Activated naive CD8-positive, alpha-beta T cell treated with anti-CD3 and anti-CD28 coated beads, Interleukin-2, amount 10 ng/mL, durations not matched to agents 7 days and 5 days (primary cell): ENCODE data around the gene FHIT. TPM values are rescaled to one million over a fixed set of nuclear protein-coding genes. Genes with fewer than 3 reads are reported as not detected.

Experiments
- ATAC-seq: fragments of 150-1000 bp; cut with Tn5 transposase; one replicate; pipeline ENCODE4 v1.10.0; 2021; ENCODE audit warnings: low read depth, moderate library complexity
- POLR2A ChIA-PET: fragments of 350-600 bp; sonication (Branson Sonifier 250); formaldehyde crosslinking; loops from one replicate; lab custom pipeline; 2021; ENCODE audit warnings: antibody characterized with exemption; lab: Charles Lee
- DNase-seq: peaks from one replicate; pipeline ENCODE4 v3.0.0; 2021
- H3K27ac Mint-ChIP-seq: one replicate; pipeline ENCODE4 v1.8.0; 2022; ENCODE audit warnings: mild to moderate bottlenecking, mixed read lengths
- H3K27me3 Mint-ChIP-seq: one replicate; pipeline ENCODE4 v1.8.0; 2022; ENCODE audit warnings: mild to moderate bottlenecking, moderate library complexity, mixed read lengths
- H3K36me3 Mint-ChIP-seq: one replicate; pipeline ENCODE4 v1.8.0; 2021; ENCODE audit warnings: mild to moderate bottlenecking, mixed read lengths
- H3K4me1 Mint-ChIP-seq: one replicate; pipeline ENCODE4 v1.8.0; 2021; ENCODE audit warnings: mixed read lengths
- H3K4me3 Mint-ChIP-seq: one replicate; pipeline ENCODE4 v1.8.0; 2022; ENCODE audit warnings: mild to moderate bottlenecking, moderate library complexity, mixed read lengths
- H3K9me3 Mint-ChIP-seq: one replicate; pipeline ENCODE4 v1.8.0; 2021; ENCODE audit warnings: mixed read lengths
- total RNA-seq, 2 experiments: library from RNA; stranded (reverse); gene quantifications; one replicate each; pipeline ENCODE4 v1.2.3, GENCODE V29; 2021

Gene FHIT
- total RNA-seq, 2 experiments from 2014 or later, result 3.7 to 5.8 TPM

DNA sequence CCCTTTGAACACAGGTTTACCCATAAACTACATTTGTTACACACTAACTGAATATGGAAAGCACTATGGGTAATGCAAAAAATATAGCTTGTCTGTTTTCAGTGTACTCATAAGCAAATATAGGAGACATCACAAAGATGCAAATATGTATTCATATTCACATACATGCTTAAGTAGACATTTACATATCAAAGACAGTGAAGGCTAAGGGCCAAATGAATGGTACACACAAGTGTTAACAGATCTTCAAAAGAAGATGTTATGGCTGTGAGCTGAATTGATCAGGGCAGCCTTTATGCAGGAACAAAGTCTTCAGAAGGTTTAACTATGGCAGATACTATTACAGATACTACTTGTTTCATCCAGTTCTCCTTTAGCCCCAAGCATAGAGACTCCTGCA lies 384.1 kb downstream of the FHIT start:
- POLR2A ChIA-PET, result no interaction called here
- Mint-ChIP-seq H3K9me3 (peaks cover 8% of the 10 kb centered on the region), H3K27me3 (no peaks in the 10 kb centered on the region)

DNA sequence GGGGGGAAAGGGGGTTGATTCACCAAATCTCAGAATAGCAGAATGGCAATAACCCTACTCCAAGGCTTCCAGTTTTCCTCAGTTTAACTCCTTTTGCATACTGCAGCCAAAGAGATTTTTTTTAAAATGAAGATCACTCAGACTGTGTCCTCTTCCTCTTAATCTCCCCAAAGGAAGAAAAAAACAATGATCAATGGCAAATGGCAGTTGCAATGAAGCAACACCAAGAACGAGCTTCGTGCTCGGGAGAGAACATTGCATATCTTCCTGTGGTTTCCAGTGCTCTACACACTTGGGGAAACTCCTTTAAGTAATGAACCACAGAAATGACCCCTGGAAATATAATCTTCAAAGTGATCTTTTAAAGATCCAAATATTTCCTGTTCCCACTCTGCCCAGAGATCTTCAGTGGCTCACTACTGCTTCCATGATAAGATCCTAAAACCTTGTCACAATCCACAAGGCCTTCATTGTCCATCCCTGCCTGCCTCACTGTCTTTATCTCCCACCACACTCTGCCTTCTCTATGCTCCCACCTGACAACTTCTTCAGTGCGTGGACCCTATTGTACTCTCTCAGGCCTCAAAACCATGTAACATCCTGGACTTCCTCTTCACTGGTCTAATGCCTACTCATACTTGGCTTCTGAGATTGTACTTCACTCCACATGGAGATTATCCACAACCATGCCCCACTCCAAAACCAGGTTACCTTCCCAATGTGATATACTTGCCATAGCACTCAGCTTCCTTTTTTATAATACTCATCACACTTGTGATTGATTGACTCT lies 394.8 kb downstream of the FHIT start:
- no peaks in the 10 kb centered on the region for H3K4me1 Mint-ChIP-seq
- no peak overlapping the region for H3K4me3 Mint-ChIP-seq
- POLR2A ChIA-PET, result no interaction called here
- ATAC-seq (no peak), DNase-seq (no peak)
- no peak overlapping the region for H3K27ac Mint-ChIP-seq
- no peaks in the 10 kb centered on the region for H3K36me3 Mint-ChIP-seq
- peaks cover 8% of the 10 kb centered on the region for H3K9me3 Mint-ChIP-seq
- H3K27me3 Mint-ChIP-seq, result no peaks in the 10 kb centered on the region

More for the DNA sequence above, 384.1 kb downstream of the FHIT start:
- H3K4me1 Mint-ChIP-seq, result no peaks in the 10 kb centered on the region
- H3K4me3 Mint-ChIP-seq, result no peak overlapping the region
- no peak overlapping the region for H3K27ac Mint-ChIP-seq
- no peaks in the 10 kb centered on the region for H3K36me3 Mint-ChIP-seq
- DNase-seq (no peak), ATAC-seq (no peak)

DNA sequence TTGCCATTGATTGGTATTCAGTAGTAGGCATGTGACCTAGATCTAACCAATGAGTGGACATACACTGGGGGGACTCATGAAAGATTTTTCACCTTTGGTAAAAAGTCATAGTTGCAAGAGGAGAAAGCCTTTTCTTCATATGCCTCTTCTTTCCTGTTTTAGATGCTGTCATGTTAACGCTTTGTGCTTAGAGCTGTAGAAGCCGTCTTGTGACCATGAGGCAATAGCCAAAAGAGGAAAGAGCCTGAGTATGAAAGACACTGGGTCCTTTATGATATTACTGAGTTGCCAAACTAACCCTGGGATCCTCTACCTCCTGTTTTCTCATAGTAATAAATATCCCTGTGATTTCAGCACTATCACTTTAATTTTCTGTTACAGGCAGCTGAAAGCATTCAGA lies 396.0 kb downstream of the FHIT start:
- Mint-ChIP-seq H3K9me3 (peaks cover 6% of the 10 kb centered on the region), H3K4me3 (no peak overlapping the region), H3K36me3 (no peaks in the 10 kb centered on the region), H3K27ac (no peak overlapping the region), H3K27me3 (no peaks in the 10 kb centered on the region), H3K4me1 (no peaks in the 10 kb centered on the region)
- no peak for DNase-seq
- POLR2A ChIA-PET, result no interaction called here
- ATAC-seq, result no peak

DNA sequence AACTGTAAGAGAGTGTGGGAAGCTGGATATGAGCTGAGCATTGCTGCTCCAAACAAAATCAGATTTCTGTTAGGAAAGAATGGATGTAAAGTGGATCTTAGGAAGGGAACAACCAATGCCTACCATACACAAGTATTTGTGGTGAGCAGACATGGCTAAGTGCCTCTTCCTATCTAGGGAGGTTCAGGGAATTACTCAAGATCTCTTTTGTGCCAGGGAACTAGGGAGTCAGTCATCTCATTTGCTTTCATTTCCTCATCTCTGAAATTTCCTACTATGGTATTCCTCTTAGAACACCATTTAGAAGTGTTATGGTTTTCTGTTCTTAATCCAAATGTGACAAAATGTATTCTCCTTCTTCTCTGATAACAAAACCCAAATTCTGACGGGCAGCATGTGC lies 396.5 kb downstream of the FHIT start:
- Mint-ChIP-seq H3K27ac (no peak overlapping the region), H3K27me3 (no peaks in the 10 kb centered on the region), H3K4me1 (no peaks in the 10 kb centered on the region), H3K36me3 (no peaks in the 10 kb centered on the region), H3K9me3 (peaks cover 6% of the 10 kb centered on the region), H3K4me3 (no peak overlapping the region)
- DNase-seq (no peak), ATAC-seq (no peak)
- POLR2A ChIA-PET, result no interaction called here

DNA sequence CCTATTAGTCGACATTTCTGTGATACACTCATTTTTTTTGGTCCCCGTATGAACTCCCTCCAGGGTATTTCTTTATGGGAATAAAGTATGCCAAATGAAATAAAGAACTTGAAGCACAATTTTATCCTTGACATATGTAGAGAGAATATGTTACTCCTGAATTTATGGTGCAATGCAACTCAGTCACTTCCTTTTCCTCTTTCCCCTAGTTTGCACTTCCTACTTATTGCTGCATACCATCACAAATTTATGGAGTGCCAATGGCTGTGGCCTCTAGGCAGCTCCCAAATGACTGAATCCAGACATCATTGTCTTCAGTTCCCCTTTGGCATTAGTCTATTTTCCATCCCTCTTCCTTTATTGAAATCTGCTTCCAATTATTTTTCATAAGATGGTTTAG lies 403.5 kb downstream of the FHIT start:
- DNase-seq (no peak), ATAC-seq (no peak)
- Mint-ChIP-seq H3K4me1 (no peaks in the 10 kb centered on the region), H3K27ac (no peak overlapping the region), H3K9me3 (no peaks in the 10 kb centered on the region), H3K4me3 (no peak overlapping the region), H3K36me3 (no peaks in the 10 kb centered on the region), H3K27me3 (no peaks in the 10 kb centered on the region)
- POLR2A ChIA-PET, result no interaction called here

DNA sequence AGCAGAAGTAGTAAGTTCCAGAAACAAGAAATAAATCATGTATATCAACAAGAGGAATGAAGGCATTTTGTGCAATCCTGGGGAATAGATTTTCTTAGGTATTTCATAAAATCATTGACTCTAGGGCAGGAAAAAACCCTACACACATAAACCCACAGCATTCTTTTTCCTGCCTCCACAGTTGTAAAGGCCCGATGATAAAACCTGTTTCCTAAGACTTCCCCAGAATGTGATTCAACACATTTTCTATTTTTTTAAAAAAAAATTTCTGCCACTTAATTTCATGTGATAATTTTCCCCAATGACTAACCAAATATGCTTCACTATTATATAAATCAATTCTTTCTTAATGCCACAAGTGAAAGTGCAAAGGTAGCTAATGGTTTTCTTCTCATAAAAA lies 407.0 kb downstream of the FHIT start:
- no peaks in the 10 kb centered on the region for H3K9me3 Mint-ChIP-seq
- POLR2A ChIA-PET, result no interaction called here
- H3K4me3 Mint-ChIP-seq, result no peak overlapping the region

DNA sequence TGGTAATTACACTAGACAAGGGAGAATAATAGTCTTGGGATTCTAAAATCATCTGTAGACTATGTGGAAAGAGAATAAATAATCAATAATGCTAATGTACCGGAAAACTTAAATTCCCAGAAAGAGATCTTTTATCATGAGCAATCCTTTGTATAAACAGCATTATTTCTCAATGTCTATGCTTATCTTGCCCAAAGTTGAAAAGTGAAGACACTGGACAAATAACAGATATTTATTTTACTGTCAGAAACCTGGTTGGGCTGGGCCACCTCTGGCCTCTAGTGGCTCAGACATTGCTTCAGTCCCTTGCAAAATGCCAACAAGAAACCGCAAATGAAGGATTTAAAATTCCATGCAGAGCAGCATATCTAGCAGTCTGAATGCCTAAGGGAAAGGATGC lies 409.9 kb downstream of the FHIT start:
- no peaks in the 10 kb centered on the region for H3K9me3 Mint-ChIP-seq
- H3K27ac Mint-ChIP-seq, result no peak overlapping the region
- no peak for ATAC-seq
- POLR2A ChIA-PET, result no interaction called here
- no peak overlapping the region for H3K4me3 Mint-ChIP-seq
- no peaks in the 10 kb centered on the region for H3K36me3 Mint-ChIP-seq
- no peaks in the 10 kb centered on the region for H3K4me1 Mint-ChIP-seq
- no peaks in the 10 kb centered on the region for H3K27me3 Mint-ChIP-seq
- no peak for DNase-seq

More for the DNA sequence above, 407.0 kb downstream of the FHIT start:
- no peak for DNase-seq
- H3K27ac Mint-ChIP-seq, result no peak overlapping the region
- ATAC-seq, result no peak
- no peaks in the 10 kb centered on the region for H3K4me1 Mint-ChIP-seq
- H3K36me3 Mint-ChIP-seq, result no peaks in the 10 kb centered on the region
- H3K27me3 Mint-ChIP-seq, result no peaks in the 10 kb centered on the region

DNA sequence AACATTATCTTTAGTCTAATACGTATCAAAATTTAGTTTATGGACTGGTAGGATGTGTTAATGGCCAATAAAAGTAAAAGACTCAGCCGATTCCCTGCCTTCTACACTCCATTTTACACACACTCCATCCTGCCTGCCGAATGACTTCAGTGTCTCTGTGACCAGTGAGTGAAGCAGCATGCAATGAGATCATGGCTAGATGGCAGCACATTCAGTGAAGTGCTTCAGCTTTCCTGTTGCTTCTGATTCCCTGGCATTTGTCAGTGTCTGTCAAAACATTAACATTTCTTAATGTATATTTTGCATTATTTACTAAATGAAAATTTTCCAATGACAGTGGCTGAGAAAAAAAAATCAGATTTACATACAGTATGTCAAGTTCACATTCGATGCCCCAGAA lies 412.0 kb downstream of the FHIT start:
- Mint-ChIP-seq H3K36me3 (no peaks in the 10 kb centered on the region), H3K27me3 (no peaks in the 10 kb centered on the region), H3K4me3 (no peak overlapping the region), H3K9me3 (no peaks in the 10 kb centered on the region), H3K27ac (no peak overlapping the region), H3K4me1 (no peaks in the 10 kb centered on the region)
- POLR2A ChIA-PET, result no interaction called here
- ATAC-seq, result no peak
- no peak for DNase-seq

DNA sequence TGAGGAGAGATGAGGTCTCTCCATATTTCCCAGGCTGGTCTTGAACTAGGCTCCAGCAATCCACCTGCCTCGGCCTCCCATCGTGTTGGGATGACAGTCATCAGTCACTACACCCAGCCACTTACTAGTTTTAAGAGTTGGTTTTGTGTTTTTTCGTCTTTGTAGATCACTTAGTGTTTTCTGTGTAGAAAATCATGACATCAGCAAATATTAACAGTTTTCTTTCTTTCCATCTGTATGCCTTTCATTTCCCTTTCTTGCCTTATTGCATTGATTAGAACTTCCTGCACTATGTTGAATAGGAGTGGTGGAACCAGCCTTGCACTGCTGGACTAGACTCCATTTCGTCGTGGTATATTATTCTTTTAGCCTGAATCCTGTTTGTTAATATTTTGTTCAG lies 415.5 kb downstream of the FHIT start:
- H3K9me3 Mint-ChIP-seq, result no peaks in the 10 kb centered on the region

DNA sequence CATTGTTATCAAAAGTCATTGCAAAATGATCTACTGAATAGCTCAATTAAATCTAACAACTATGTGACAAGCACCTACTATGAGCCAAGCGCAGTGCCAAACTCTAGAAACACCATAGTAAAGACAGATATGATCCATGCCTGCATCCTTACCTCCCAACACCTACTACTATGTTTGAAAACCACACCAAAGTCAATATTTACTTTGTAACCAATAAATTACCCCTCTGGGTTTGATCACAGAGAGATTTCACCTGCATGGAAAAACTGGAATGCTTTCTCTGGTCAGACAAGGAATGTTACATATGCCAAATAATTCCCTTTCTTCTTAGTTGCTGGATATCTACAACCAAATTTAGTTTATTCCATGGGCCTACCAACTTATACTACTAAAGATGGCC lies 422.2 kb downstream of the FHIT start:
- Mint-ChIP-seq H3K9me3 (peaks cover 11% of the 10 kb centered on the region), H3K27me3 (no peaks in the 10 kb centered on the region), H3K36me3 (peaks cover 2% of the 10 kb centered on the region), H3K4me3 (no peak overlapping the region), H3K4me1 (no peaks in the 10 kb centered on the region), H3K27ac (no peak overlapping the region)
- POLR2A ChIA-PET, result no interaction called here
- DNase-seq (no peak), ATAC-seq (no peak)

More for the DNA sequence above, 415.5 kb downstream of the FHIT start:
- Mint-ChIP-seq H3K4me1 (no peaks in the 10 kb centered on the region), H3K27ac (no peak overlapping the region), H3K27me3 (no peaks in the 10 kb centered on the region), H3K4me3 (no peak overlapping the region), H3K36me3 (no peaks in the 10 kb centered on the region)
- ATAC-seq (no peak), DNase-seq (no peak)
- POLR2A ChIA-PET, result no interaction called here

DNA sequence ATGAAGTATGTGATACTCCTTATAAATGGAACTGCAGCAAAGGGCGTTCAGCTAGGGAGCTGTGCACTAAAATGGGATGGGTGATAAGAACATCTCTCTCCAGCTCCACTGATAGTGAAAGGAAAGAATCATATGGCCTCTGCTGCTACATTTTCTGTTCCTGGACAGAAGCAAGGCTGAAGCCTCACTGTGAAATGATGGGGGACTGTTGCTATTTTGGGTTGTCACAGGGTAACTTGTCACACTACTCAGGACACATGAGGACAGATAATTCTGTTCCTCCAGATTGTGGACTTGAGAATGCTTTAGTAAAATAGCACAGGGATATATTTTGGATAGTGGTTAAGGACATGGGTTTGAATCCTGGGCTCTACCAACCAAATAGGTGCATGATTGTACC lies 423.6 kb downstream of the FHIT start:
- no peak overlapping the region for H3K4me3 Mint-ChIP-seq
- peaks cover 2% of the 10 kb centered on the region for H3K36me3 Mint-ChIP-seq
- H3K27ac Mint-ChIP-seq, result no peak overlapping the region
- DNase-seq (no peak), ATAC-seq (no peak)
- peaks cover 16% of the 10 kb centered on the region for H3K9me3 Mint-ChIP-seq
- H3K4me1 Mint-ChIP-seq, result no peaks in the 10 kb centered on the region
- H3K27me3 Mint-ChIP-seq, result no peaks in the 10 kb centered on the region
- POLR2A ChIA-PET, result no interaction called here

DNA sequence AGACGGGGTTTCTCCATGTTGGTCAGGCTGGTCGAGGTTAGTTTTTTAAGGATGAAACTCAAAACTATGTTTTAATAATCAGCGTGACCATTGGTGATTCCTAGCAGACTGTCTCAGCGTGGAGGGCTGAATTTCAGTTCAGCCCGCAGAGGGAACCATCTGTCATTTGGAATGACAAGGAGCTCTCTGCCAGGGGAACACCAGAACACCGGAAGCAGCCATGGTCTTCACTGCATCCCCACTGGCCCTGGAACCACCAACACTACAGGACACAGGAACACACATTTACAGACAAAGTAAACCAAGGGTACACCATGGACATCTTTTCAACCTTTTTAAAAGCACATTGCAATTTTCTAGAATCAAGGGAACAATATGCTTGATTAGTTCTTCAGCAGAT lies 424.7 kb downstream of the FHIT start:
- POLR2A ChIA-PET, result no interaction called here
- Mint-ChIP-seq H3K4me1 (no peaks in the 10 kb centered on the region), H3K9me3 (peaks cover 16% of the 10 kb centered on the region), H3K4me3 (no peak overlapping the region), H3K36me3 (peaks cover 2% of the 10 kb centered on the region), H3K27me3 (no peaks in the 10 kb centered on the region), H3K27ac (no peak overlapping the region)
- ATAC-seq, result no peak
- no peak for DNase-seq

DNA sequence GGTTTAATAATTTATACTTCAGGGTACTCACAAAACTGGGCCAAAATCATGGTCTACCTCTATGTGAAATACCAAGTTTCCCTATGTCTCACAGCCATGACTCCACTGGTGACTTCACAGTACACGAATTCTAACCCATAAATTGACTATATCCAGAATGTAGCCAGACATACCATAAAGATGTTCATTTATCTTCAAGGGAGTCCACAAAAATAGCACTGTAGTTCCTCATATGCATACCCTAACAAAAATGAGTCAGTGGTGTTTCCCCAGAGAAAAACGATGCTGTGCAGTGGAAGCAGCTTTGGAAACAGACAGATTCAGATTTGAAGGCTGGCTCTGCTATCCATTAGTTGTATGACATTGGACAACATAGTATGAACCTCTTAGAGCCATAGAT lies 438.8 kb downstream of the FHIT start:
- ATAC-seq, result no peak
- no peaks in the 10 kb centered on the region for H3K4me1 Mint-ChIP-seq
- no peak overlapping the region for H3K27ac Mint-ChIP-seq
- POLR2A ChIA-PET, result no interaction called here
- no peak overlapping the region for H3K4me3 Mint-ChIP-seq
- H3K9me3 Mint-ChIP-seq, result no peaks in the 10 kb centered on the region
- no peaks in the 10 kb centered on the region for H3K36me3 Mint-ChIP-seq
- H3K27me3 Mint-ChIP-seq, result no peaks in the 10 kb centered on the region
- DNase-seq, result no peak

DNA sequence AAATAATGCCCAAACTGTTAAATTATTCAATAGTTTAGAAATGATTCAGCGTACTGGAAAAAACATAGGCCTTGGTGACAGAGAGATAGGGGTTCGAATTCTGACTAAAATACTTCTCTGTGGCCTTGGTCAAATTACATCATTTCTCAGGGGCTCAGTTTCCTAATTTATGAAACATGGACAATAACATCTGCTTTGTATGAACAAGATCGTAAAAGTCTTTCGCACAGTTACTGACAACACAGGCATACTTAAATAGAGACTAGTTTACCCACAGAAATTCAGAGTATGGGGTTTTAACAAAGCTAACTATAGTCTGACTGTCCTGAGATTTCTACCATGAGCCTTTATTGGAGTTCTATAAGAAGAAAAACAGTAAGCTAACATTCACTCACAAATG lies 440.4 kb downstream of the FHIT start:
- no peaks in the 10 kb centered on the region for H3K36me3 Mint-ChIP-seq
- POLR2A ChIA-PET, result no interaction called here
- no peak for DNase-seq
- H3K4me3 Mint-ChIP-seq, result no peak overlapping the region
- H3K9me3 Mint-ChIP-seq, result no peaks in the 10 kb centered on the region
- no peaks in the 10 kb centered on the region for H3K27me3 Mint-ChIP-seq
- no peaks in the 10 kb centered on the region for H3K4me1 Mint-ChIP-seq
- no peak for ATAC-seq
- no peak overlapping the region for H3K27ac Mint-ChIP-seq
